Measurements from ENCODE around the gene KCNB1. TPM values are rescaled to one million over a fixed set of nuclear protein-coding genes. Genes with fewer than 3 reads are reported as not detected.
A peak's percentile ranks its signal among the peaks of the same experiment; 100 is the strongest.

Gene KCNB1
- total RNA-seq, 4 donors from 2014 or later = 1.9 to 5.6 (median 2.3) TPM

GRCh38 chr20:49508435-49509199 is 26.1 kb upstream of the KCNB1 start:
- DNase-seq = no peak

GRCh38 chr20:49507741-49508434 is 25.4 kb upstream of the KCNB1 start:
- intact Hi-C loops (cut with DNase I; ENCODE audit: low total_unique reads) (loop anchor here (1.0 kb wide), 1 partner anchor 174 kb away; no protein-coding TSS in a partner anchor), in situ Hi-C loops (cut with MboI; ENCODE audit: low pct_ligation_motif_present in 1 of 4, low pct_unique_long_range_greater_than_20kb in 1 of 4, low sequenced_read_pairs in 3 of 4) (loop anchor here in 1 of 4 donors (10.0 kb wide), 1 partner anchor 173 kb away; no protein-coding TSS in a partner anchor)
- Histone ChIP-seq H3K27me3 (peaks cover 8% of the 10 kb centered on the region), H3K4me3 (no peak overlapping the region), H3K4me1 (peaks cover 0 to 14% (median 6%) of the 10 kb centered on the region in 4 donors), H3K9me3 (no peaks in the 10 kb centered on the region), H3K27ac (peak overlapping the region in 1 of 4 donors; percentile 44), H3K36me3 (no peaks in the 10 kb centered on the region)
- WGBS, 2 donors (ENCODE audit: low coverage in 1 of 2) = 71% methylated on average over 21 of the region's 21 CpGs; no CpG with 5 or more reads in 1 of the 2 donors
- TF ChIP-seq POLR2AphosphoS5 (IDR thresholded peaks at IDR 0.05) (no peak), POLR2A (IDR thresholded peaks at IDR 0.05) (no peak), EP300 (IDR thresholded peaks at IDR 0.05; ENCODE audit: low read depth) (no peak), CTCF (IDR thresholded peaks at IDR 0.05) (no peak)
- no peak for DNase-seq

More at GRCh38 chr20:49508435-49509199, 26.1 kb upstream of the KCNB1 start:
- intact Hi-C loops (cut with DNase I; ENCODE audit: low total_unique reads) (loop anchor here (1.0 kb wide), 1 partner anchor 174 kb away; no protein-coding TSS in a partner anchor), in situ Hi-C loops (cut with MboI; ENCODE audit: low pct_ligation_motif_present in 1 of 4, low pct_unique_long_range_greater_than_20kb in 1 of 4, low sequenced_read_pairs in 3 of 4) (loop anchor here in 1 of 4 donors (10.0 kb wide), 1 partner anchor 174 kb away; no protein-coding TSS in a partner anchor)
- Histone ChIP-seq H3K4me1 (peaks cover 0 to 14% (median 6%) of the 10 kb centered on the region in 4 donors), H3K9me3 (no peaks in the 10 kb centered on the region), H3K36me3 (no peaks in the 10 kb centered on the region), H3K27ac (peak overlapping the region in 3 of 4 donors; percentile 17 to 54 (median 18)), H3K27me3 (peaks cover 8% of the 10 kb centered on the region), H3K4me3 (no peak overlapping the region)
- TF ChIP-seq CTCF (IDR thresholded peaks at IDR 0.05) = peak; percentile 35 to 57 (median 48)
- TF ChIP-seq POLR2A (IDR thresholded peaks at IDR 0.05) = no peak
- WGBS, 2 donors (ENCODE audit: low coverage in 1 of 2) = 45% methylated on average over 14 of the region's 14 CpGs; no CpG with 5 or more reads in 1 of the 2 donors

DNA sequence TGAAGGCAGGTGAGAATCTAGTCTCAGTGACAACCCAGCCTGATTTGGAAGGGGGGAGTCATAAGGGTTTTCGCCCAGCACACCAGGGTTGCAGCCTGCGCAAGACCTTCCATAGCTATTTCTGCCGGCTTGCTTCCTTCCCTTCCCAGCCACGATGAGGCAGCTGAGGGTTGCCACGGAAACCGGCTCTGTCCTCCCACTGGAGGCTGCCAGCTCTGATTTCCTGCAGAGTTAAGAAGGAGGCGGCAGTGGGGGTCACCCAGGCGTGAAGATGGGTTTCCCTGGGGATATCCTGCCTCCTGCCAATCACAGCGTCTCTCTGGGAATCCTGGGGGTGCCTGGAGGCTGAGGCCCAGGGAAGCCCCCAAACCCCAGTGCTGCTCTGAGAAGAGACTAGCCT is 23.1 kb upstream of the KCNB1 start:
- Histone ChIP-seq H3K9me3 (no peaks in the 10 kb centered on the region), H3K27ac (no peak overlapping the region), H3K36me3 (no peaks in the 10 kb centered on the region), H3K4me3 (no peak overlapping the region), H3K27me3 (peaks cover 4% of the 10 kb centered on the region), H3K4me1 (peaks cover 0 to 6% (median 6%) of the 10 kb centered on the region in 4 donors)
- TF ChIP-seq POLR2AphosphoS5 (IDR thresholded peaks at IDR 0.05) (no peak), POLR2A (IDR thresholded peaks at IDR 0.05) (no peak), CTCF (IDR thresholded peaks at IDR 0.05) (no peak), EP300 (IDR thresholded peaks at IDR 0.05; ENCODE audit: low read depth) (no peak)
- 32% methylated on average over 9 of the region's 9 CpGs; no CpG with 5 or more reads in 1 of the 2 donors for WGBS, 2 donors (ENCODE audit: low coverage in 1 of 2)
- intact Hi-C loops (cut with DNase I; ENCODE audit: low total_unique reads) (no loop called here), in situ Hi-C loops (cut with MboI; ENCODE audit: low pct_ligation_motif_present in 1 of 4, low pct_unique_long_range_greater_than_20kb in 1 of 4, low sequenced_read_pairs in 3 of 4) (loop anchor here in 1 of 4 donors (10.0 kb wide), 1 partner anchor 171 kb away; no protein-coding TSS in a partner anchor)
- no peak for DNase-seq

GRCh38 chr20:49503176-49503575 is 20.7 kb upstream of the KCNB1 start:
- in situ Hi-C loops (cut with MboI; ENCODE audit: low pct_ligation_motif_present in 1 of 4, low pct_unique_long_range_greater_than_20kb in 1 of 4, low sequenced_read_pairs in 3 of 4) = loop anchor here in 1 of 4 donors (10.0 kb wide), 1 partner anchor 168 kb away; no protein-coding TSS in a partner anchor
- 74 to 80% methylated on average over 3 to 6 of the region's 6 CpGs for WGBS, 2 donors (ENCODE audit: low coverage in 1 of 2)

More at GRCh38 chr20:49503176-49503575, 20.7 kb upstream of the KCNB1 start:
- peaks cover 0 to 3% (median 0%) of the 10 kb centered on the region in 4 donors for H3K4me1 ChIP-seq
- no peak overlapping the region for H3K4me3 ChIP-seq
- no peaks in the 10 kb centered on the region for H3K9me3 ChIP-seq
- TF ChIP-seq POLR2A (IDR thresholded peaks at IDR 0.05) (no peak), EP300 (IDR thresholded peaks at IDR 0.05; ENCODE audit: low read depth) (no peak), POLR2AphosphoS5 (IDR thresholded peaks at IDR 0.05) (no peak), CTCF (IDR thresholded peaks at IDR 0.05) (no peak)
- no peaks in the 10 kb centered on the region for H3K36me3 ChIP-seq
- no peak overlapping the region for H3K27ac ChIP-seq
- intact Hi-C loops (cut with DNase I; ENCODE audit: low total_unique reads) = no loop called here
- no peak for DNase-seq
- H3K27me3 ChIP-seq = peaks cover 3% of the 10 kb centered on the region

All from transverse colon (tissue), 4 donors.